DLD1 (cell line): ENCODE data around the gene CTNNA1.

ENCODE experiments used
- in situ Hi-C: cut with HindIII; loops from 2 replicates; pipeline ENCODE4 v1.10.0; 2017; ENCODE audit warnings: low sequenced_read_pairs

CTNNA1 gene

DNA sequence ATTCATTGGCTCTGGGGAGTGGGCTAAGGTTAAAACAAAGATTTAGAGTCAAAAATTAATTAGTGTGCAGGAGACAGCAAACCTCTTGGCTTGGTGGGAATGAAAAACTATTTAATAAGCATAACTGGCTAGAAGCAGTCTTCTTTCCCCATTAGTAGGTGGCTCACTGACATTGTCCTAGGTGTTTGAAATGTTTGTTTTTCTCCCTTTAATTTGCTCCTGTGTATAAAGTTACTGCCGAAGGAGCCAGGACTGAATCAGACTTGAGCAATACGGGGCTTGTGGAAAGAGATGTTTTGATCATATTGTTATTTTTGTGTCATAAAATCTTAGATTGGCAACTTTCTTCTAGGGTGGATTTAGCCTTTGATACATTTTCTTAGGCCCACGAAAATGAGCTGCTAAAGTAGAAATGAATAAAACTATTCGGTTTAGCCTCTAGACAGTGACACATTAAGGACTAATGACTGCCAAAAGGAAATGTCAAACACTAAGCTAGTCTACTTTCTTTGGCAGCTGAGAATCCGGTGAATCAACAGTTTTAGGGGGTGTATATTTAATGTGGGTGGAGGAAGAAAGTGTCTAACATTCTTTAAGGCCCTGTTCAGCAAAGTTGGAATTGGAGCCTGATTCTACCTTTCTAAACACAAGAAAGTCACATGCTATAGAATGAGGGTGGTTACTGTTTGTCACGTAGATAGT lies 91.7 kb downstream of the CTNNA1 start:
- in situ Hi-C loops = loop anchor here (5.0 kb wide), 2 partner anchors 52 to 58 kb away; no protein-coding TSS in a partner anchor

GRCh38 chr5:138849439-138849838 lies 96.2 kb downstream of the CTNNA1 start:
- in situ Hi-C loops = loop anchor here (5.0 kb wide), 1 partner anchor 48 kb away; no protein-coding TSS in a partner anchor

DNA sequence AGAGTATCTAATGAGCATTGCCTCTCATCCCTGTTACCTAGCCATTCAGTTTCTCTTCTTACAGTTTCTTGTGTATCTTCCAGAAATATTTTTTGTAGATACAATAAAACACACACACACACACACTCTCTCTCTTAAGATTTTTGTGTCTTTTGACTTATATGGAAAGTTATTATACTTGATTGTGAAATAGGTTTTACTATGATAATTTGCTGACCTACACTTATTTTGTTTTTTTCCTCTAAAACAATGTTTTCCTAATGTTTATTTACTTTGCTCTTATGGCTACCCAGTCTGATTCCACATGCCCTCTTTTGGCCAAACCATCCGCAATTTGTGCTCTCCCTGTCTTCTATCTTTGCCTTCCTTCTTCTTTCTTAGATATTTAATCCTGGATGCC lies 96.7 kb downstream of the CTNNA1 start:
- in situ Hi-C loops = loop anchor here (5.0 kb wide), 1 partner anchor 47 kb away; no protein-coding TSS in a partner anchor

DNA sequence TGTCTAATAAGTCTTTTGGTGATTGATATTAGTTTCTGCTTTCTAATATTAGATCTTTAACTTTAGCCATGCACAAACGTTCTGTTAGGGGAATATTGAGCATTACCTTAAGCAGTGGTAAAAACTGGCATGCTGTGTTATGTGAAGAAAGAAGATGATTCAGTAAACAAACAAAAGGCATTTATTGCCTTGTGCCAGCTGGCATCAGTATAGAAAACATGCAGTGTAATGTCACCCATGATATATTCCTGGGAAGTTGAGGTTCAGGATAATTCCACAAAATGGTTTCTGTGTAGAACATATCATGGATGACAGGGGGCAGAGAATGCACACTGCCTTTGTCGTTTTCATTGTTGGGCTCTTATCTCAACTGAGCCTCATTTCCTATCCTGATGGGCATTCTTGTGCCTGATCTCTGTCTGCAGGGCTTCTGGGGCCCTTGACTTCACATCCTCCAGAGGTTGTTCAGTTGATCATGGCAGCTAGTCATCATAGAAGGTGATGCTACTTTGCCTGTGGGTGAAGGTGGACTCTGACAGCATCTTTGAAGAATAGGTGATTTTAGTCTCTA lies 97.7 kb downstream of the CTNNA1 start:
- in situ Hi-C loops = no loop called here

- in situ Hi-C loops = no loop called here
These were observed 99.9 kb downstream of the CTNNA1 start for GRCh38 chr5:138853132-138853531.

DNA sequence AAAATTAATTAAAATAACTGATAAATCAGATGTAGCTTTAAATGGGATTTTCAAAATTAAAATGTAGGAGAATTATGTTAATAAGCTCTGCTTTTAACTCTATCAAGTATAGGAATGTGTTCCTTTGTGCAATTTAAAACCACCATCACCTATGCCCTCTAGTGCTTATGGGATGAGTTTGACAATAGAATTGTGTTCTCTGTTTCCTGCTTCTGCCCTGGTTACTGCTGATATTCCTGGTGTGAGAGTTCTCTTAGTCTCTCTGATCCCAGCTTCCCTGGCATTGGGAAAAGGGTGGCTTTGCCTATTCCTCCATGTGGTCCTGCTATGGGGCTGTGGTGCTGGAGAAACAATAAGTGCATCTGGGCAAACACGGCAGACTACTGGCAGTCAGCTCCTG lies 113.8 kb downstream of the CTNNA1 start:
- in situ Hi-C loops = no loop called here

DNA sequence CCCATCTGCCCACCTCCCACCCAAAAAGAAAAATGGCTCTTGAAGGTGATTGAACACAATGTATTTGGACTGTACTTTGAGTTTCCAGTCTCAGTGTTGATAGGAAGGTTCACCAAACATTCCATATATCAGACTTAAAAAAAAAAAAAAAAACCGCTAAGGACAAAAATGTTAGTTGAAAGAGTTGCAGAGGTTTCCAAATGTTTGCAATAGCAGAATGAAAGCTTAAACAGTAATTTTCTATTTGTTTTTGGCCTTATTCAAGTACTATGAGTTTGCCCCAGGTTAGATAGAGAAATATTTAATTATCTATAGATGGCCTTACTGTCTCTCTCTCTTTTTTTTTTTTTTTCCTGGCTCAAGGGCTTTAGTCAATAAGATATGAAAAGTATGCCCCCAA lies 115.8 kb downstream of the CTNNA1 start:
- in situ Hi-C loops = no loop called here

DNA sequence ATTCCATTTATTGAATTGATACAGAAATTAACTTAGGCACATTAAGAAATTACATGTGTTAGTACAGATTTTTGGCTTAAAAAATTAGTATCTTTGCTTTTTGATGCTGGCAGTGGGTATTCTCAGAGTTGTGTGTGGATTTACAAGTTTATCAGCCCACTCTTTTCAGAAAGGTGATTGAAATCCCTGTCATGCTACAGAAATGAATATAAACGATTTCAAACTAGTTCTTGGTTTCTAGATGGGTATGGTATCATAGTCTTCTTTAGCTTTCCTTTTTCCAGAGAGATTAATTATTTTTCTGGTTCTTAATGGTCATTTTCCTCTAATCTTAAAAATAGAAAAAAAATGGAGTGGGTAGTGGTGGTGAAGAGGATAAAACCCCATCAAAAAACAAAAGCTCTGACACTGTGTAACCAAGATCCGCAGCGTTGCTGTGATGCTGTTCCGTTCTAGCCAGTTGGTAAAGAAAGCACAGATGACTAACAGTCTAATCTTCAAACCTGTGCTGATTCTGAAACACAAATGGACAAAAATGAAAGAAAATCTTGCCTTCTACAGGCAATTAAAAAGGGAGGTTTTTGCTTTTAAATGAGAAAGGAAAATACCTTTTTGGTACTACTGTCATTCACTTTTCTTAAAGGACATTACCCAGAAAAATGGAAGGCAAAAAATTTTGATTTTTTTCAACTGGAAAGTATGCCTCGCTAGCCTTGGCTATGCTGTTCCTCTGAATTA lies 116.7 kb downstream of the CTNNA1 start:
- in situ Hi-C loops = no loop called here

- in situ Hi-C loops = no loop called here
These were observed 117.4 kb downstream of the CTNNA1 start for GRCh38 chr5:138870611-138871010.

DNA sequence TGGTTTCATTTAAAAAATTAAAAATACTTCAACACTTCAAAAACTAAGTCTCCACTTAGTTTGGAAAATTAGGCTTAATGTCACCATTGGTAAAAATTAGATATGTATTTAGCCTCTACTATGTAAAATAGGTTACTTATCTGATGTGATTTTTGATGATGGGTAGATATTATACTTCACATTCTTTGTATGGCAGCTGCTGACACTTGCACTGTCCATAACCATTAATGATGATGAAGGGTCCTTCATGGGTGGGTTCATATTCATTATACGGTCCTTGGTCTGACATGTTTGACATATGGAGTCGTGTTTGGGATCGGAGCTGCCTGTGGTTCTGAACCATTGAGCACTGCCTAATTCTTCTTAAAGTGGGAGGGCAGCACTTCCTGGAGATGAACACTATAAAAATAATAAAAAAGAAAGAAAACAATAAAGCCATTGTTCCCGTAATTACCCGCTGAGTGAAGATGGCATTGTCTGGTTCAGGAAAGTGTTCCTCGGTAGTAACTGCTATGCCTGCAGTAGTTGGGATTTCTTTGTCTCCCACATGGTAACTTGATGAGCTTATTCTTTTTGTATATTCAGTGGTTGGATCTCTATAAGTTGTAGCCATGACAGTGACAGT lies 119.7 kb downstream of the CTNNA1 start:
- in situ Hi-C loops = no loop called here

- in situ Hi-C loops = no loop called here
These were observed 120.4 kb downstream of the CTNNA1 start for GRCh38 chr5:138873466-138874221.

DNA sequence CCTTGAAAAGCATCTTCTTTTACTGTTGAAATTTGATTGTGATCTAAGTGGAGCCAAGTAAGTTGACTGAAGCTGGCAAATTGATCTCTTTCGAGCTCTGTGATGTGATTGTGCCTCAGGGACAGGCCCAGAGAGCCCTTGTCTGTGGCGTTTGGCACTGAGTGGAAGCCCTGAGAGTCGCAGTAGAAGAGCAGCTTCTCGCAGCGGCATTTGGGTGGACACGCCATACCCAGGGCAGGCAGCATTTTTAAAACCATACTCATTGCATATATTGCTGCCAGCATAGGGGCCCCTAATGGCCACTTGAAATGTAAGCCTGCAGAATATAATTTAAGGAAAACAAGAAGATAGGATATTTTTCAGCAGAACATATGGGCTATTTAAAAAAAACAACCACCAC lies 121.0 kb downstream of the CTNNA1 start:
- in situ Hi-C loops = no loop called here

- in situ Hi-C loops = no loop called here
These were observed 121.7 kb downstream of the CTNNA1 start, which contains the start of gene LRRTM2 for GRCh38 chr5:138874771-138875551. Gene LRRTM2 (minus strand): TSS chr5:138875335. CDS start chr5:138874911, 424 bp downstream.

GRCh38 chr5:138875552-138875875 lies 122.3 kb downstream of the CTNNA1 start:
- in situ Hi-C loops = no loop called here

- in situ Hi-C loops = no loop called here
These were observed 122.7 kb downstream of the CTNNA1 start for GRCh38 chr5:138875946-138876345.

GRCh38 chr5:138876811-138877210 lies 123.6 kb downstream of the CTNNA1 start:
- in situ Hi-C loops = no loop called here

- in situ Hi-C loops = no loop called here
These were observed 125.4 kb downstream of the CTNNA1 start for GRCh38 chr5:138878437-138879235.

- in situ Hi-C loops = no loop called here
These were observed 130.0 kb downstream of the CTNNA1 start for GRCh38 chr5:138883211-138883610.

DNA sequence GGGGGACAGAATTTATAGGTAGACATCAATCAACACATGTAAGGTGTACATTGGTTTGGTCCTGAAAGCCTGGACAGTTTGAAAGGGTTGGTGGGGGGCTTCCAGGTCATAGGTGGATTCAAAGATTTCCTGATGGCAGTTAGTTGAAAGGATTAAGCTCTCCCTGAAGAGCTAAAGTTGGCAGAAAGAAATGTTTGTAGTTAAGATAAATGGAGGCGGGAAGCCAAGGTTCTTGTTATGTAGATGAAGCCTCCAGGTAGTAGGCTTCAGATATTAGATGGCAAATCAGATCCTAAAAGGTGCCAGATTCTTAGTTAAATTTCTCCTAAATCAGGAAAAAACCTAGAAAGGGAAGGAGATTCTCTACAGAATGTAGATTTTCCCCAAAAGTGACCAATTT lies 130.9 kb downstream of the CTNNA1 start:
- in situ Hi-C loops = no loop called here
